Esophagus squamous epithelium (tissue), 4 donors: ENCODE measurements around the gene PDZRN4.

Source experiments
- POLR2A ChIP-seq, 4 donors: fragments of 450-650 bp; IDR thresholded peaks; one replicate each; pipeline ENCODE4 v1.6.1; 2017; ENCODE audit warnings: antibody characterized with exemption in 4 of 4, mild to moderate bottlenecking in 4 of 4, moderate library complexity in 3 of 4
- TF ChIP-seq, protein P1 (sequence below), 6 experiments: fragments of 450-650 bp in 4 of 6; fragments of 200-600 bp in 2 of 6; sonication (generic) in 2 of 6; IDR thresholded peaks; one replicate each; pipeline ENCODE4 v1.5.1; 2016 to 2019; ENCODE audit warnings: antibody characterized with exemption in 6 of 6, mild to moderate bottlenecking in 4 of 6, moderate library complexity in 4 of 6

DNA sequence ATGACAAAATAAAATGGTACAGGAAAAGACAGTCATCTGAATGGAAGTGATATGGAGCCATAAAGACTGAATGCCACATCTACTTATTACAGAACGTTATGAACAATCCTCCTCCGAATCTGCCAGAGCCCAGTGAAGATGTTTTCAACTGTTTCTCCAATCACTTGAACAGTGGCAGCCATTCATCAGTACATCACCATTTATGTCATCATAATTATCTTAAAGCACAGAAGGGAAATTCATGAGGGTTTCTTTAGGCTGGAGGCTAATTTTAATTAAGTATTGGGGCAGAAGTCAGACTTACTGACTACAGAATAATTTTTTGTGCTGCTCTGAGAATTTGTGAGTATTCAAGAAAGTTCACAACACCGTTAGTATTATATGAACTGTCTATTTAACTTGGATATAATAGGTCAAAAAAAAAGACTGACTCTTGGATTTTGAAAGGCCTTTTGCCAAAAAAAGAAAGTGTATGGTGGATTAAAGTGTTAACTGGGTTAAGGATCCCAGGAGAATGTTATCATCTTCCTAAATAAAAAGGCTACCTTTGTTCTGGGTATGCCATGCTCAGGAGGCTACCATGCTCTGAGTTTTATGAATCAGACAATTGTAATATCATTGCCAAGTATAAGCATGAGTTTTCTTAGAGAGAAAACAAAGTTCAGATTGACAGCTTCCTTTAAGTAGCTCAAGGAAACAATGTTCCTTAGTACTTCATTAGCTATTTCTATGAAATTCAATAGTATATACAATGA lies 40.1 kb downstream of the PDZRN4 start:
- TF ChIP-seq, protein P1, sequence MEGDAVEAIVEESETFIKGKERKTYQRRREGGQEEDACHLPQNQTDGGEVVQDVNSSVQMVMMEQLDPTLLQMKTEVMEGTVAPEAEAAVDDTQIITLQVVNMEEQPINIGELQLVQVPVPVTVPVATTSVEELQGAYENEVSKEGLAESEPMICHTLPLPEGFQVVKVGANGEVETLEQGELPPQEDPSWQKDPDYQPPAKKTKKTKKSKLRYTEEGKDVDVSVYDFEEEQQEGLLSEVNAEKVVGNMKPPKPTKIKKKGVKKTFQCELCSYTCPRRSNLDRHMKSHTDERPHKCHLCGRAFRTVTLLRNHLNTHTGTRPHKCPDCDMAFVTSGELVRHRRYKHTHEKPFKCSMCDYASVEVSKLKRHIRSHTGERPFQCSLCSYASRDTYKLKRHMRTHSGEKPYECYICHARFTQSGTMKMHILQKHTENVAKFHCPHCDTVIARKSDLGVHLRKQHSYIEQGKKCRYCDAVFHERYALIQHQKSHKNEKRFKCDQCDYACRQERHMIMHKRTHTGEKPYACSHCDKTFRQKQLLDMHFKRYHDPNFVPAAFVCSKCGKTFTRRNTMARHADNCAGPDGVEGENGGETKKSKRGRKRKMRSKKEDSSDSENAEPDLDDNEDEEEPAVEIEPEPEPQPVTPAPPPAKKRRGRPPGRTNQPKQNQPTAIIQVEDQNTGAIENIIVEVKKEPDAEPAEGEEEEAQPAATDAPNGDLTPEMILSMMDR (IDR thresholded peaks at IDR 0.05): no peak
- TF ChIP-seq POLR2A (IDR thresholded peaks at IDR 0.05): no peak
